Astrocyte of the spinal cord (primary cell): ENCODE data around the gene PPRC1.

ENCODE experiments used
- DNase-seq: peaks from one replicate; pipeline ENCODE4 v3.0.0; 2011; ENCODE audit warnings: low read depth, low spot score
- H3K4me3 ChIP-seq: 2 replicates; pipeline ENCODE4 v1.5.1; 2011; ENCODE audit warnings: low read depth, mild to moderate bottlenecking, low read length, moderate library complexity
- CTCF ChIP-seq: IDR thresholded peaks from 2 replicates; pipeline ENCODE4 v1.5.1; 2012; ENCODE audit warnings: low read depth, mild to moderate bottlenecking, low read length, inconsistent platforms
- in situ Hi-C: cut with HindIII; loops from 2 replicates; pipeline ENCODE4 v1.10.0; 2017; ENCODE audit warnings: low sequenced_read_pairs

PPRC1 gene

DNA sequence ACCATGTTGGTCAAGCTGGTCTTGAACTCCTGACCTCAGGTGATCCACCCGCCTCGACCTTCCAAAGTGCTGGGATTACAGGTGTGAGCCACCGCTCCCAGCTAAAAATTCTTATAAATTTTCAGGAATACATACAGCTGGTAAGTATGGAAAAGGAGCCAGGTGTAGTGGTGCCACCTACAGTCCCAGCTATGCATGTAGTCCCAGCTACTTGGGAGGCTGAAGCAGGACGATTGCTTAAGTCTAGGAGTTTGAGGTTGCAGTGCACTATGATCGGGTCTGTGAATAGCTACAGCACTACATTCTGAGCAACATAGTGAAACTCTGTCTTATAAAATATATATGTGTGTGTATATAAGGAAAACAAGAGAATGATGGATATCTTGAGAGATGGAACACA lies 31.7 kb upstream of the PPRC1 start:
- no peak overlapping the region for H3K4me3 ChIP-seq
- no peak for TF ChIP-seq CTCF
- in situ Hi-C loops, result no loop called here
- DNase-seq, result no peak

DNA sequence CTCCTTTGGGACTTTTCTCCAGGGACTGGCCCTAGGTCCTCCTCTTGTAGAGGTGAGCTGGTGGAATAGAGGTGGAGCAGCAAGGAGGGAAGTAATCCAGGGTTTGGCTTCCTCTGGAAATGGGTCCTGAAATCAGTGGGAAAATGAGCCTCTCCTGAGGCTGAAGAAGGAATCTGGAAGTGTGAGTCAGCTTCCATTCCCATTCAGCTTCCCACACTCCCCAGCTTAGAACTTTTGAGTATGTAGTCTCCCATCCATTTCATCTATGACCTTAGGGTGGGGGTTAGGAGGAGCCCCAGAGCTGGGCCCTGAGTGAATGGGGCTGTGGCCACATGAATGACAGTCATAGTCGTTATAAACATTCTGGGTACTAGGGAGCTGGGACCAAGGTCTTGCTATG lies 30.4 kb upstream of the PPRC1 start:
- in situ Hi-C loops, result no loop called here
- TF ChIP-seq CTCF, result no peak
- no peak overlapping the region for H3K4me3 ChIP-seq
- no peak for DNase-seq

GRCh38 chr10:102106998-102107397 lies 25.8 kb upstream of the PPRC1 start:
- no peak for TF ChIP-seq CTCF
- in situ Hi-C loops, result no loop called here

DNA sequence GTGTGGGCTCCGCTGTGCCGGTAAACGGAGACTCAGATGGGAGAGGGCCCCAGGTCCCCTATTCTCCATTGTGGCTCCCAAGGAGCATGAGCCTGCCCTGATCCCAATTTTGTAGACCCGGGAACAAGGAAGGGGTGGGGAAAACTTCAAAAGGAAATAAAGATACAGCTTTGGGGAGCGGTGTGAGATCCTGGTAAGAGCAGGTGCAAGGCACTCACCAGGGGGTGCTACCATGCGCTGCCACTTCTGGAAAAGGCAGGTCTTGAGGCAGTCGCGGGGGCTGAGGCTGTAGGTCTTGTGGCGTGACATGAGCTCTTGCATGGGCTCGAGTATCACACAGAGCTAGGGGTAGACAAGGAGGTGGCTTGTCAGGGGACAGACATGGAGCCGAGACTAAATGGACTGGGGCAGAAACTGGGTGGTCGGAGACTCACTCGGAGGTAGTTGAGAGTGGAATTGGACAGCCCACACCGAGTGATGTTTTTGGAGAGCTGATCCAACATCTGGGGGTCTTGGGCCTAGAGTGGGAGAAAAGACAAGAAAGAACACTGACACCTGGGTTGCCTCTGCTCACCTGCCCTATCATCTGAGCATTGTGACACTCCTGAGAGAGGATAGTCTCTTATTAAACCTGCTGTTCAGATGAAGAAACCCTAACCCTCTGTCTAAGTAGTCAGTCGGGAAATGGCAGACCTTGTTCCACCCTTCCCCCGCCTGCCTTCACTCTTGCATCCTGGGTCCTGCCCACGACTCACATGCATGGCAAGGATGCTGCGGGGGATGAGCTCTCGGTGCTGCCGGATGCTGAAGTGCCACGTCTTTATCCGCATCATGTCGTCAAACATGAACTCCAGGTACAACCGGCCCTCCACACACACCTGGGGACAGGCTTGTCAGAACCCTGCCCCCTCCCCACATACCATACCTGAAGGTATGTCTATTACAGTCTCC lies 23.4 kb upstream of the PPRC1 start:
- in situ Hi-C loops, result no loop called here
- H3K4me3 ChIP-seq, result no peak overlapping the region
- DNase-seq, result no peak
- no peak for TF ChIP-seq CTCF

More at GRCh38 chr10:102106998-102107397, 25.8 kb upstream of the PPRC1 start:
- H3K4me3 ChIP-seq, result no peak overlapping the region
- DNase-seq, result no peak

- in situ Hi-C loops, result no loop called here
- no peak overlapping the region for H3K4me3 ChIP-seq
- no peak for TF ChIP-seq CTCF
- no peak for DNase-seq
These were observed 21.6 kb upstream of the PPRC1 start for GRCh38 chr10:102111276-102111675.

DNA sequence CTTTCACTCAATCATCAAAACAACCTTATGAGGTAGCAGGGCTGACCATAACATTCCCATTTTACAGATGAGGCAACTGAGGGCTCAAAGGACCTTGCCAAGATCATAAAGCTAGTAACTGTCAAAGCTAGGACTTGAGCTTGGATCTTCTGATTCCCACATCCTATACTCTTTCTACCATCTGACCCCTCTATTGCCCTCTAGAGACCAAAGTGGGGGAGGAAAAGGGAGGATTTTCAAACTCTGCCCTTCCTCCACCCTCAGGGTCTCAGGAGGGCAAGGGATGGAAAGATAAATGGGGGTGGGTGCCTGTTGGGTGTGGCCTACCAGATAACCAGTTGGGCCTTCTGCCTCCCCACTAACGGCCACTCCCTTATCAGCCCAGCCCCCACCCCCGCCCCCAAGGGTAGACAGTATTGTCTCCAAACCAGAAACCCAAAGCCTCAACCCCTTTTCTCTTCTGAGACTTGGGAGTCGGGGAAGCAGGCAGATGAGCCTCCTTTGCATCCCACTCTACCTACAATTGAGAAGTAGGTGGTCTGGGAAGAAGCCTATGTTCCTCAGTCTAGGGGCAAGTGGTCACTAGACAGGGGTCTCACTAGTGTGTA lies 20.5 kb upstream of the PPRC1 start:
- no peak for DNase-seq
- no peak overlapping the region for H3K4me3 ChIP-seq
- in situ Hi-C loops, result no loop called here
- TF ChIP-seq CTCF, result peak; percentile 21
